ENCODE measurements around the gene SCAF4.

Gene SCAF4

DNA sequence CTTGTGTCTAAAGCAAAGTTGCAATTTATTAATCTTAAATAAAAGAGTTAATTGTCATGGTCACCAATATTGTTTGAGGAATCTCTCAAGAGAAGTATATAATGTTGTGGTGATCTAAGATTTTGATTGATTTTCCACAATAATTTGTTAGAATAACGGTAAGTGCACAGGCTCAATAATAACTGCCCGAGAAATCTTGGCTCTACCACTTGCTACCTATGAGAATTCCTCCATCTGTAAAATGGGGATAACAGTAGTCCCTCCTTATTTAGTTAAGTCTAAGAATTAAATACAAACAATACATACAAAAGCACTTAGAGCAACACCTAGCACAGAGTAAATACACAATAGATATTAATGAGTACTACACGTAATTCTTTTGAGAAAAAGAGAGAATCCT is 18.8 kb downstream of the SCAF4 start:
- no peak for DNase-seq (ENCODE audit: low spot score)

DNA sequence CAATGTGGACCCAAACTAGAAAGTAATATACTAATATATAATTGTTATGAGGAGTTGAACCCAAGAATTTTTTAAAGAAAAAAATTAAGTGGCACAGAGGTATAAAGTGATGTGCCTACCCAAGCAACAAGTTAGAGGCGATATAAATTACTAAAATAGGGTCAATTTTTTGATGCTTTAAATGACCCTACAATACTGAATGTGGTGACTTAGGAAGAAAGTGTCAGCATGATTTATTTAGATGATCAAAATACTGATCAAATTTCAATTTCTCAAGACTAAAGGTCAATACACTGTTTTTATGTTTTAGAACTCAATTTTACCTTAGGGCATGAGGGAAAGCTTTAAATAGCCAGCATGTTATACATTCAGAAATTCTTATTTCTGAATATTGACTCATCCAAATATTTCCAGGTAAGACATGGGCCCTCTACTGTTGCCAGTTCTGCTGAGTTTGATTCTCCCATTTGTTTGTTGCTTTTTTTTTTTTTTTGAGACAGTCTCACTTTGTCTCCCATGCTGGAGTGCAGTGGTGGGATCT is 20.1 kb downstream of the SCAF4 start:
- DNase-seq (ENCODE audit: low spot score) = no peak

- DNase-seq (ENCODE audit: low spot score) = no peak
Measured at GRCh38 chr21:31711326-31711725, 20.6 kb downstream of the SCAF4 start.

DNA sequence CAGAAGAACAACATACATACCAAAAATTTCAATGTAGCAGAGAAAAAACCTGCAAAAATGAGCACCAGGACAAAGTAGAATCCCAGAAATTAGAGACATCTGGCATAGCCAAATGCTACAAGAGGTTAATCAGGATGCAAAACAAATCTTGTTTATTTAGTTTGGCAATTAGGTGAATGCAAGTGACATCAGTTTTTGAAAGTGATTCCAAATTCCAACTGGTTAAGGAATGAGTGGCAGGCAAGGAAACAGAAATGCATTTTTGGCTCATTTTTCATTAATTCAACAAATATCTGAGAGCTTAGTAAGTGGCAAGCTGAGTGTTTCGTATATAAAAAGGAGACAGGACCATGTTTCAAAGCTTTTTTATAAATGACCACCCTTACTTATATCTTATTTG is 21.3 kb downstream of the SCAF4 start:
- no peak for DNase-seq (ENCODE audit: low spot score)

DNA sequence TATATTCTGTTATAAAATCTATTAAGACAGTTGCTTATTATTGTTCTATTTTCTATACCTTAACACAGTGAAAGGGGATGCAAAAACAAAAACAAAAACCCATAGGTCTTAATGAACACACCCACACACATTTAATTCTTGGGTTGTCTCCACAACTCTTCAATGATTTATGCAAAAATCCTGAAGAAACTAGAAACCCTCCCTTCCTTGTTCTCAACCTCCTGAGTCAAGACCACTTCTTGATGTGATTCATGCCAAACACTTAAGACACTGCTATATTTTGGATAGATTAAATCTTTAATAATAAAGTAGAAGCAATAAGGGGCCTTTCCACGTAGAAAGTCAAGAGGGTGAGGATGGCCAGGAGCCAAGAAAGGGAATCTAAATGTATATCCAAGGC is 23.4 kb downstream of the SCAF4 start:
- DNase-seq (ENCODE audit: low spot score) = no peak

- DNase-seq (ENCODE audit: low spot score) = no peak
Measured at GRCh38 chr21:31707499-31707898, 24.4 kb downstream of the SCAF4 start.

GRCh38 chr21:31706562-31706961 is 25.4 kb downstream of the SCAF4 start:
- no peak for DNase-seq (ENCODE audit: low spot score)

- DNase-seq (ENCODE audit: low spot score) = no peak
Measured at GRCh38 chr21:31700040-31700439, 31.9 kb downstream of the SCAF4 start.

GRCh38 chr21:31698461-31698860 is 33.5 kb downstream of the SCAF4 start:
- no peak for DNase-seq (ENCODE audit: low spot score)

- DNase-seq (ENCODE audit: low spot score) = no peak
Measured at GRCh38 chr21:31696424-31696823, 35.5 kb downstream of the SCAF4 start.

GRCh38 chr21:31693222-31693621 is 38.7 kb downstream of the SCAF4 start:
- DNase-seq (ENCODE audit: low spot score) = no peak

DNA sequence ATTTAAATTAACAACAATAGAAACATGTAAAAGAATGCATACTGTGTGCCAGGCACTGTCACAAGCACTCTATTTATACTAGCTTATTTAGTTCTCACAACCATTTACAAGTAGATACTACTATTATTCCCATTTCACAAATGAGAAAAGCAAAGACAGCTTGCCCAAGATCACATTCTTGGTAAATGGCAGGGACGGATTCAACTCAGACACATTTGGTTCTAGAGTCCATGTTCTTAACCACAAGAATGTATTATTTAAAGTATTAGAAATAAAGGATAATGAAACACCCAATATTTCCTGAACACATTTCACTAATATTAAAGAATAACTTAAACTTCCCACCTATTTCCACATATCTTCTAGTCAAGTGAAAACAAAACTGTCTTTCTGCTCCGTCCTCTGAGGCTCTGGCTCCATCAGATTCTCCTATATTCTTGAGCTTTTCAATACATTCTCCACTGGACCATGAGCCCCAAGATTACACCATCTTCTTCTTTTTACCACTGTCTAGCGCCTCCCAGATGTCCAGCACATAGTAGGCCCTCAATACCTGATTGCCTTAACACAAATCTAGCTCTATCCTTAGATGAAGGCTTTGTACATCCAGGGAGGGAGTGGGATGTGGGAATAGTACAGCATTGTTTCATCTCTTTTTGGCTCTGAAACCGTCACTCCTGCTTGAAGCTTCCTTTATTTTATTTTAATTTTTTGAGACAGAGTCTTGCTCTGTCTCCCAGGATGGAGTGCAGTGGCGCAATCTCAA is 43.1 kb downstream of the SCAF4 start:
- DNase-seq (ENCODE audit: low spot score) = no peak

DNA sequence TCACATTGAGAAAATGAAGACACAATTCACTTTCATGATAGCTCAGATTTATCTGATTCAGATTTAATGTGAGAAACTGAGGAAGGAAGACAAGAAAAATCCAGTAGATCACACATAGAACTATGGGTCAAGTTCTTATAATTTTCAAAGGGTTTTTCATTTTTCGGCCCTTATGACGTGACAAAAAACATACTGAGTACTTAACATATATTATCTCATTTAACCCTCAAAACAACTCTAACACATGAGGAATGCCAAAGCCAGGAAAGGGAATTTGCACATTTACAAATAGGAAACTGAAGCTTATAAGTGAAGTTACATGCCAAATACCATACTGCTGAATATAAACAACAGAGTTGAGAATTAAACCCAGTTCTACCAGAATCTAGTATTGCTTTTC is 44.8 kb downstream of the SCAF4 start:
- no peak for DNase-seq (ENCODE audit: low spot score)

DNA sequence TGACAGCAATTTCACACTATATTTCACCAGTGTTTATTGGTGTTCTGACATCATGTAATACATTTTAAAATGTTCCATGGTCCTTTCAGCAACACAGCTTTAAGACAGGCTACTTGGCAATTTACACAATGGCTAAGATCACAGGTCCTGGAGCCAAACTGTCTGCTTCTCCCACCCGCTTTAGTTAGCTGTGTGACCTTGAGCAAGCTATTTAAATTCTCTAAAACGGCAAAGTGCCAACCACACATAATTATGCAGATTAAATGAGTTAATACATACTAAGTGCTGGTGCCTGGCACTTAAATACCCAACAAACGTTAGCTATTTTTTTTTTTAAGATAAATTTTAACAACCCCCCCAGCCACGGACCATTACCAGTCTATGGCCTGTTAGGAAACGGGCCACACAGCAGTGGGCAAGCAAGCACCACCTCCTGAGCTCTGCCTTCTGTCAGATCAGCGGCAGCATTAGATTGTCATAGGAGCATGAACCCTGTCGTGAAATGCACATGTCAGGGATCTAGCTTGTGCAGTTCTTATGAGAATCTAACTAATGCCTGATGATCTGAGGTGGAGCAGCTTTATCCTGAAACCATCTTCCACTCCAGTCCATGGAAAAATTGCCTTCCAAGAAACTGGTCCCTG is 45.5 kb downstream of the SCAF4 start:
- DNase-seq (ENCODE audit: low spot score) = no peak

DNA sequence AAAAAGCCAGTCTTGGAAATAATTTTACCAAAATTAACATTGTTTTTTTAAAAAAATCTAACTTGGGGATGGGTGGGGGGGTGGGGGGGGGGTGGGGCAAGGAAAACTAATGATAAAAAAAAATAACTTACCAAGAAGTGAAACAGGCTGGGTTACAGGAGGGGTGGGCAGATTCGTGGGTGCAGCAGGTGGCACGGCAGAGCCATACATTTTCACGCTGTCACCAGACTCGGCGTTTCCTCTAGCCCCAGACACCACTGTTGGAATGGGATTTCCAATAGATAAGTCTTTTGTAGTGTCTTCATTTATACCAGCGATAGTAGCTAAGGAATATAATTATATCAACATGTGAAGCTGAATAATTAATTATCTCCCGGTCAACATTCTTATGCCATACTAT is 47.0 kb downstream of the SCAF4 start:
- no peak for DNase-seq (ENCODE audit: low spot score)

DNA sequence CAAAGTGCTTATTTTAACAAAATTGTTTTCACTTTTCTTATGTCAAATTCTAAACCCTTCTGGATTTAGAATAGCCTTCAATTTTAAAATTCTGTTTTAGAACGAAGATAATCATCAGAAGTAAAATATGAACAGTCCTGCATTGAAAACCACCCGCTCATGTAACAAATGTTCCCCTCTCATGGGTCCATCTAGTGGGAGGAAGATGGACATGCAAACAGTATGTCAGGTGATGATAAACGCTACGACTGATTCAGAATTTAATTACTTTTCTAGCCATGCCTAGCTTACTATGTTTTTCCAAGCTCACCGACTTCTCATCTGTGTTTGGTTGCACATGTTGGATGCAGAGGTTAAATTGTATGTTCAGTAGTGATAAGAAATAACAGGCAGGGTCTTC is 48.9 kb downstream of the SCAF4 start:
- DNase-seq (ENCODE audit: low spot score) = no peak

- DNase-seq (ENCODE audit: low spot score) = no peak
Measured at GRCh38 chr21:31682620-31683019, 49.3 kb downstream of the SCAF4 start.

DNA sequence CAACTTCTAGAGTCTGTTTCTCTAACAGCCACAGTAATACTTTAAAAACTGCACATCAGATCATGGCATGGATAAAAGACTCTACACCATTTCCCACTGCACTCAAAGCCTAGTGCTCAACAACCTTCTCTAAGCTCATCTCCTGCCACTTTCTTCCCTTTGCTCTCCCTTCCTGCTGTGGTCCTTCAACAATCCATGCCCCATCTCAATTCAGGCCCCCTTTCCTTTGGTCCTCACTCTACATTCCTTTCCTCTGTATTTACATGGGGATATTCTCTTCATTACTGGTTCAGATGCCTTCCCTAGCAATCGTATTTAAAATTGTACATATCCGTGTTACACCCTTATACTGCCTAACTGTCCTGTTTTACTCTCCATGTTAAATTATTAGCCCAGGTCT is 53.4 kb downstream of the SCAF4 start:
- no peak for DNase-seq (ENCODE audit: low spot score)

DNA sequence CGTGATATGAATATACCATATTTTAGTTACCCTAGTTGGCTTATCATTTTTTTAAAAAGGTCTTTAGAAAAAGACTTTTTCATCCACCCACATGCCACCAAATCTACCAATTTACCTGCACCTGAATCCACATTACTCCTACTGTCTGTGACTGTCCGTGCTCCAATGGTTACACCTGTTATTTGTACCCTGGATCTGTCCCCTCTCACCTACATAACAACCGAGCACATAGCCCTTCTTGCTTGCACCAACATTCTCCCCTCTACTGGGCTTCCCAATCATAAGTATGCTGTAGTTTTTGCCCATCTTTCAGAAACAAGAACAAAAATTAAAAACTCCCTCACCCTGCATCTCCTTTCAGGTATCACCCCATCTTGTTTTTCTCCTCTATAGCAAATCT is 54.9 kb downstream of the SCAF4 start:
- no peak for DNase-seq (ENCODE audit: low spot score)

- DNase-seq (ENCODE audit: low spot score) = no peak
Measured at GRCh38 chr21:31675960-31676359, 56.0 kb downstream of the SCAF4 start.

GRCh38 chr21:31675318-31675717 is 56.6 kb downstream of the SCAF4 start:
- DNase-seq (ENCODE audit: low spot score) = no peak

DNA sequence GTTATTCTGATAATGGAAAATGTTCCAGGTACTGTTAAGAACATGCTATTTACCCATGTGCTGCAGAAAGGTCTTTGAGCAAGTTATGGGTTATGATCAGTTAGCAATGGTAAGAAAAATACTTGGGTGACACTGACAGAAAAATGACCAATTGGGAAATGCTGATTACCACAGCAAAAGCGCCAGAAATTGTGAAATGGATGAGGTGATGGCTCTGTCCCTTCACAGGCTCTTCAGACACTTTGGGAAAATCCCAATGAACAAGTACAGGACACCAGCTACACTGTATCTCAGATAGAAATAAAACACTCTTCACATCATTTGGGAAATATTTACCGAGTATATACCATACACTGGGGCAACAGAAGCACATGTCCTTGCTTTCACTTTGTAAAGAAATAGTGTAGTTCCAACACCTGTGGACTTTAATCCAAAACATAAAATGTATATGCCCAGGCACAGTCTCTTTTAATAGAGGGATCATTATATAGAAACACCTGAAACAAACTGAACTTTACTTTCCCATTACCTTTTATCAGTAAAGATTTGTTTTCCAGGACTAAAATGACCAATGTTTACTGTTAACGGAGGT is 58.5 kb downstream of the SCAF4 start:
- DNase-seq (ENCODE audit: low spot score) = no peak

DNA sequence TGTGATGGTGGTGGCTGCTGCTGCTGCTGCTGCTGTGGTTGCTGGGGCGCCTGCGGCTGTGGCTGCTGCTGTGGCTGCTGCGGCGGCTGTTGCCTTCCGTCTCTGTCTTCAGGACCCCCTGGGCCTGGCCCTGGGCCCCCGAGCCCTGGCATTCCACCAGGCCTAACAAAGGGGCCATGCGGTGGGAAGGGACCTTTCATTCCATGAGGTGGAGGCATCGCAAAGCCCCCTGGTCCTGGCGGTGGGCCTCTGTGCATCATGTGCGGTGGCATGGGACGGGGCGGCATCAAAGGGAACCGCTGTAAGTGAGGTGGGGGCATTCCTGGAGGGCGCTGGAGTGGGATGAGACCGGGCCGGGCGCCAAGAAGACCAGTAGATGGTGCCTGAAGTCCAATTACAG is 60.0 kb downstream of the SCAF4 start:
- no peak for DNase-seq (ENCODE audit: low spot score)

Measured in pons (tissue), 1 donor.